ENCODE results near the gene ZNF48.

The ZNF48 gene

GRCh38 chr16:30395155-30395991 is at the start of gene ZNF48:
TSS of gene ZNF48 (plus strand) at chr16:30395420. CDS start at chr16:30395795, 375 bp downstream.
- no peaks in the 10 kb centered on the region for H3K36me3 ChIP-seq
- H3K4me3 ChIP-seq (ENCODE audit: low read depth in 1 of 2, low read length in 1 of 2): peak within 1 kb of the TSS; percentile 63 to 70
- peak; percentile 65 for TF ChIP-seq CTCF (IDR thresholded peaks at IDR 0.05)
- H3K27me3 ChIP-seq: peaks cover 32% of the 10 kb centered on the region
- no peaks in the 10 kb centered on the region for H3K9me3 ChIP-seq
- peak within 1 kb of the TSS; percentile 41 for H3K27ac ChIP-seq
- peaks cover 19 to 50% of the 10 kb centered on the region in 2 experiments for H3K4me1 ChIP-seq (ENCODE audit: control insufficient read depth in 1 of 2, insufficient read depth in 1 of 2, low read depth in 1 of 2, low read length in 1 of 2)

- Histone ChIP-seq H3K4me1 (ENCODE audit: control insufficient read depth in 1 of 2, insufficient read depth in 1 of 2, low read depth in 1 of 2, low read length in 1 of 2) (no peaks in the 10 kb centered on the region), H3K27me3 (no peaks in the 10 kb centered on the region), H3K4me3 (ENCODE audit: low read depth in 1 of 2, low read length in 1 of 2) (no peak overlapping the region), H3K27ac (no peak overlapping the region), H3K36me3 (peaks cover 17% of the 10 kb centered on the region), H3K9me3 (no peaks in the 10 kb centered on the region)
- no peak for TF ChIP-seq CTCF (IDR thresholded peaks at IDR 0.05)
These were observed 48.9 kb upstream of the ZNF48 start for GRCh38 chr16:30346286-30346685.

- Histone ChIP-seq H3K4me1 (ENCODE audit: control insufficient read depth in 1 of 2, insufficient read depth in 1 of 2, low read depth in 1 of 2, low read length in 1 of 2) (no peaks in the 10 kb centered on the region), H3K36me3 (peaks cover 35% of the 10 kb centered on the region), H3K27me3 (no peaks in the 10 kb centered on the region), H3K9me3 (no peaks in the 10 kb centered on the region), H3K27ac (no peak overlapping the region), H3K4me3 (ENCODE audit: low read depth in 1 of 2, low read length in 1 of 2) (no peak overlapping the region)
- no peak for TF ChIP-seq CTCF (IDR thresholded peaks at IDR 0.05)
These were observed 47.1 kb upstream of the ZNF48 start for GRCh38 chr16:30348113-30348512.

DNA sequence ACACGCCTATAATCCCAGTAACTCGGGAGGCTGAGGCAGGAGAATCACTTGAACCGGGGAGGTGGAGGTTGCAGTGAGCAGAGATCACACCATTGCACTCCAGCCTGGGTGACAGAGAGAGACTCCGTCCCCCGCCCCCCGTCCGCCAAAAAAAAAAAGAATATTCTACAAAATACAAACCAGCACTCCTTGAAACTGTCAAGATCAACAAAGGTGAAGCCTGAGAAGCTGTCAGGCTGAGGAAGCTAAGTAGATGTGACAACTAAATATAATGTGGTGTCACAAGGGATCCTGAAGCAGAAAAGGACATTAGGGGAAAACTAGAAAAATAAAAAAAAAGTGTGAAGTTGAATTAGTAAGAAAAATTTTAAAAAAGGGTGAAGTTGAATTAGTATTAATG is 46.3 kb upstream of the ZNF48 start:
- Histone ChIP-seq H3K27me3 (no peaks in the 10 kb centered on the region), H3K27ac (no peak overlapping the region), H3K4me1 (ENCODE audit: control insufficient read depth in 1 of 2, insufficient read depth in 1 of 2, low read depth in 1 of 2, low read length in 1 of 2) (peaks cover 2 to 3% of the 10 kb centered on the region in 2 experiments), H3K36me3 (peaks cover 43% of the 10 kb centered on the region), H3K9me3 (no peaks in the 10 kb centered on the region), H3K4me3 (ENCODE audit: low read depth in 1 of 2, low read length in 1 of 2) (no peak overlapping the region)
- TF ChIP-seq CTCF (IDR thresholded peaks at IDR 0.05): no peak

DNA sequence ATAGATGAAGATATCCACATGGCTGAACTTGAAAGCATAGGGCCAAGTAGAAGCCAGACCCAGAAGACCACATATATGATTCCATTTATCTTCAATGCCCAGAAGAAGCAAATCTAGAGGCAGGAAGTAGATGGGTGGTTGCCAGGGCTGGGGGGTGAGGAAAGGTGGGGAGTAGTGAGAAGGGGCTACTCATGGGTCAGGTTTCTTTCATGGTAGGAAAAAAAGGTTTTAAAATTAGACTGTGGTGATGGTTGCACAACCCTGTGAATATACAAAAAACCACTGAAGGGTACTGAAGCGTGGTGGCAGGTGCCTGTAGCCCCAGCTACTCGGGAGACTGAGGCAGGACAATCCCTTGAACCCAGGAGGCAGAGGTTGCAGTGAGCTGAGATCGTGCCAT is 45.5 kb upstream of the ZNF48 start:
- H3K4me1 ChIP-seq (ENCODE audit: control insufficient read depth in 1 of 2, insufficient read depth in 1 of 2, low read depth in 1 of 2, low read length in 1 of 2): peaks cover 10% of the 10 kb centered on the region in 2 experiments
- H3K36me3 ChIP-seq: peaks cover 44% of the 10 kb centered on the region
- H3K9me3 ChIP-seq: no peaks in the 10 kb centered on the region
- no peaks in the 10 kb centered on the region for H3K27me3 ChIP-seq
- no peak overlapping the region for H3K4me3 ChIP-seq (ENCODE audit: low read depth in 1 of 2, low read length in 1 of 2)
- no peak for TF ChIP-seq CTCF (IDR thresholded peaks at IDR 0.05)
- no peak overlapping the region for H3K27ac ChIP-seq

Measured in neutrophil (primary cell).